GM12873 (cell line): ENCODE results near the gene KDM4E.

ENCODE experiments used
- TF ChIP-seq, protein P1 (sequence below): IDR thresholded peaks from 2 replicates; pipeline ENCODE4 v1.5.1; 2012; ENCODE audit warnings: low read depth, mild to moderate bottlenecking, moderate library complexity, low read length, control low read depth; ENCODE audit not compliant: insufficient read depth; ENCODE audit errors: missing control alignments

The KDM4E gene

DNA sequence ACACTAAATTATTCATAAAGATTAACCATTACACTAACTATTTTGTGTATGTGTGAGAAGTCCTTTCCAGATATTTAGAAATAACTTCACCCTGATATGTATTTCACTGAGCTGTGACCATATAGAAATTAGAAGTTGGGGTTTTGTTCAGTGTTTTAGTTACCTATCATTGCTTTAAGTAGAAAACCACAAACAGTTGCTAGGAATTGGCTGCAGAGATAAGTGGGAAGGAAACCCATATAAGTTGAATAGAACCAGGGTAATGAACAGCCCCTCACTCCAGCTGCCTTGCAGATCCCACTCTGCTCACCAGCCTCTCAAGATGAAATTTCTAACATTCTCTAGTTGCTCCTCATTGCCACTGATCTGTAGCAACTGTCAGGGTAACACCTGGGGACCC lies 51.9 kb downstream of the KDM4E start:
- TF ChIP-seq, protein P1, sequence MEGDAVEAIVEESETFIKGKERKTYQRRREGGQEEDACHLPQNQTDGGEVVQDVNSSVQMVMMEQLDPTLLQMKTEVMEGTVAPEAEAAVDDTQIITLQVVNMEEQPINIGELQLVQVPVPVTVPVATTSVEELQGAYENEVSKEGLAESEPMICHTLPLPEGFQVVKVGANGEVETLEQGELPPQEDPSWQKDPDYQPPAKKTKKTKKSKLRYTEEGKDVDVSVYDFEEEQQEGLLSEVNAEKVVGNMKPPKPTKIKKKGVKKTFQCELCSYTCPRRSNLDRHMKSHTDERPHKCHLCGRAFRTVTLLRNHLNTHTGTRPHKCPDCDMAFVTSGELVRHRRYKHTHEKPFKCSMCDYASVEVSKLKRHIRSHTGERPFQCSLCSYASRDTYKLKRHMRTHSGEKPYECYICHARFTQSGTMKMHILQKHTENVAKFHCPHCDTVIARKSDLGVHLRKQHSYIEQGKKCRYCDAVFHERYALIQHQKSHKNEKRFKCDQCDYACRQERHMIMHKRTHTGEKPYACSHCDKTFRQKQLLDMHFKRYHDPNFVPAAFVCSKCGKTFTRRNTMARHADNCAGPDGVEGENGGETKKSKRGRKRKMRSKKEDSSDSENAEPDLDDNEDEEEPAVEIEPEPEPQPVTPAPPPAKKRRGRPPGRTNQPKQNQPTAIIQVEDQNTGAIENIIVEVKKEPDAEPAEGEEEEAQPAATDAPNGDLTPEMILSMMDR = no peak
